HFFc6 (cell line): Measurements from ENCODE around the gene LSM12. TPM values are rescaled to one million over a fixed set of nuclear protein-coding genes. Genes with fewer than 3 reads are reported as not detected.
A peak's percentile ranks its signal among the peaks of the same experiment; 100 is the strongest.
"Not testable (repeated sequence)": the region's sequence is repeated elsewhere in the genome, so short reads cannot be mapped to it uniquely, and the experiment has no call there.

Experiments
- DNase-seq: peaks from one replicate; pipeline ENCODE4 v3.0.0-alpha.2; 2018
- H3K27ac Mint-ChIP-seq: 2 replicates; pipeline ENCODE4 v1.8.0; 2020; ENCODE audit warnings: mild to moderate bottlenecking, mixed read lengths
- H3K27me3 Mint-ChIP-seq: 2 replicates; pipeline ENCODE4 v1.8.0; 2021; ENCODE audit warnings: mild to moderate bottlenecking, moderate library complexity, mixed read lengths; ENCODE audit not compliant: insufficient read depth
- H3K36me3 Mint-ChIP-seq: 2 replicates; pipeline ENCODE4 v1.8.0; 2021; ENCODE audit warnings: low read depth, mixed read lengths
- H3K4me1 Mint-ChIP-seq: 2 replicates; pipeline ENCODE4 v1.8.0; 2020; ENCODE audit warnings: low read depth, mixed read lengths
- H3K4me3 Mint-ChIP-seq: 2 replicates; pipeline ENCODE4 v1.8.0; 2020; ENCODE audit warnings: mild to moderate bottlenecking, moderate library complexity, mixed read lengths
- H3K9me3 Mint-ChIP-seq: 2 replicates; pipeline ENCODE4 v1.8.0; 2020; ENCODE audit warnings: mild to moderate bottlenecking, mixed read lengths
- CTCF ChIP-seq: fragments of 200-600 bp; sonication (generic); IDR thresholded peaks from 2 replicates; pipeline ENCODE4 v1.5.0; 2021; ENCODE audit warnings: antibody characterized with exemption, mild to moderate bottlenecking
- total RNA-seq, 6 experiments: library from RNA; stranded (reverse); fragmentation: NEBNext Ultra II Directional; extraction: Animal tissue kit (Norgen Biotek cat#: 25700); gene quantifications; 2 replicates in 1 of 6; 3 replicates in 5 of 6; pipeline ENCODE4 v1.2.3, GENCODE V29; 2021

Gene LSM12
- total RNA-seq, 6 experiments from 2014 or later = 86.6 to 101 (median 94.5) TPM

DNA sequence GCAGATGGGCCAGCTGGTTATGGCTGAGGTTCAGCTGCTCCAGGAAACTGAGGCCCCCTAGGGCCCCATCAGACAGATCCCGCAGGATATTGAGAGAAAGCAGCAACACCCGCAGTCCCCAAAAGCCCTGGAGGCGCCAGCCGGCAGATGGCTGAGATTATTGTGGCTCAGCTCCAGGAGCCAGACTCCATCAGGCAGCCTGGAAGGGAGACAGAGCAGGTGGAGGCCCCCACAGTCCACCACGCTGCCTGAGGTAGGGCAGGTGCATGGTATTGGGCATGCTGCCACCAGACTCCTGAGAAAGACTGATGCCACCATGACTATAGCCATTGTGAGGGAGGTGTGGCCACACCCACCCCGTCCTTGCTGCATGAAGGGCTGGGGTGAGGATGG lies 42.2 kb downstream of the LSM12 start:
- Mint-ChIP-seq H3K36me3 (peaks cover 12% of the 10 kb centered on the region), H3K9me3 (no peaks in the 10 kb centered on the region), H3K4me3 (no peak overlapping the region), H3K27me3 (peaks cover 4% of the 10 kb centered on the region), H3K4me1 (no peaks in the 10 kb centered on the region), H3K27ac (no peak overlapping the region)
- no peak for TF ChIP-seq CTCF
- no peak for DNase-seq

- no peak for DNase-seq
- peaks cover 4% of the 10 kb centered on the region for H3K27me3 Mint-ChIP-seq
- peaks cover 8% of the 10 kb centered on the region; the same call in 1 of the 2 replicates for H3K36me3 Mint-ChIP-seq
- H3K4me1 Mint-ChIP-seq = no peaks in the 10 kb centered on the region
- H3K4me3 Mint-ChIP-seq = no peak overlapping the region
- no peak for TF ChIP-seq CTCF
- H3K9me3 Mint-ChIP-seq = no peaks in the 10 kb centered on the region
- H3K27ac Mint-ChIP-seq = peak overlapping the region; percentile 51; the same call in 1 of the 2 replicates
Measured at GRCh38 chr17:44023545-44024270, 42.8 kb downstream of the LSM12 start.

- TF ChIP-seq CTCF = no peak
- no peaks in the 10 kb centered on the region for H3K4me1 Mint-ChIP-seq
- H3K27ac Mint-ChIP-seq = no peak overlapping the region
- H3K36me3 Mint-ChIP-seq = peaks cover 8% of the 10 kb centered on the region; the same call in 1 of the 2 replicates
- no peak for DNase-seq
- H3K4me3 Mint-ChIP-seq = no peak overlapping the region
- peaks cover 4% of the 10 kb centered on the region for H3K27me3 Mint-ChIP-seq
- H3K9me3 Mint-ChIP-seq = no peaks in the 10 kb centered on the region
Measured at GRCh38 chr17:44022246-44022645, 44.2 kb downstream of the LSM12 start.

GRCh38 chr17:44021227-44021626 lies 45.2 kb downstream of the LSM12 start:
- H3K9me3 Mint-ChIP-seq, H3K4me1 Mint-ChIP-seq, H3K27ac Mint-ChIP-seq, DNase-seq, H3K4me3 Mint-ChIP-seq, H3K27me3 Mint-ChIP-seq: not testable (repeated sequence)
- H3K36me3 Mint-ChIP-seq = peaks cover 12% of the 10 kb centered on the region

DNA sequence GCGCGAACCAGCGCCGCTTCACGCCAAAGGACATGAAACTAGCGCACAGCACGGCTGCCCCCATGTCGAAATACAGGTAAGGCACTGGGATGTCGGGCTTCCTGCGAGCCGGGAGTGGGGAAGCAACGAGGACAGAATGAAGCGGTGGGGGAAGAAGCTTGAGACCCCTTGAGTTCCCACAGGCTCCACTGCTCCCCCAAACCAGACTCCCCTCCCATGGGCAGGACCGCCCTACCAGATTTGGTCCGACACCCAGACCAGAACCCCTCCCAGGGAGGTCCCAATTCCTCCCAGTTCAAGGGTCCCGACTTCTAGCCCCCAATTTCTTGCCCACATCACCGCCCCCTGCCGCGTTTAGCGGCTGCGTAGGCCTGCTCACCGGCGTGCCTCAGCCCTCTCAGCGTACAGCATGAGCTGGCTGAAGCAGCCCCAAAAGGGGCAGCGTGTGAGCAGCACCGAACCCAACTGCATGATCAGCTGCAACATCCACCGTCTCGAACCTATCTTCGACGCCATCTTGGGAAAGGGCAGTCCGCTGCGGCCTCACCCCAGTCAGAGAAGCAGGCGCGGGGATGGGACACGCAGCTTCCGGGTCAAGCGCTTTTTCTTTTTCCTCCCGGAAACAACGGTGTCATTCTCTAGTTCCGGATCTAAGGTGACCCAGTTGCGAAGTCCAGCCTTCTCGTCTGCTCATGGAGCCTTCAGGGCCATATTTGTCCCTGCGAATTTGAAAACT lies 51.9 kb downstream of the LSM12 start, which contains the start of gene TMEM101:
Gene TMEM101 (minus strand): TSS at position 527 of the 736 bp plus-strand sequence. CDS start 11 bp downstream, at position 516.
- Mint-ChIP-seq H3K4me1 (peaks cover 33% of the 10 kb centered on the region), H3K27ac (peak within 1 kb of the TSS; percentile 95), H3K36me3 (peaks cover 15% of the 10 kb centered on the region), H3K27me3 (peaks cover 3% of the 10 kb centered on the region), H3K4me3 (peak within 1 kb of the TSS; percentile 99), H3K9me3 (no peaks in the 10 kb centered on the region)
- DNase-seq = peak; percentile 92
- no peak for TF ChIP-seq CTCF

DNA sequence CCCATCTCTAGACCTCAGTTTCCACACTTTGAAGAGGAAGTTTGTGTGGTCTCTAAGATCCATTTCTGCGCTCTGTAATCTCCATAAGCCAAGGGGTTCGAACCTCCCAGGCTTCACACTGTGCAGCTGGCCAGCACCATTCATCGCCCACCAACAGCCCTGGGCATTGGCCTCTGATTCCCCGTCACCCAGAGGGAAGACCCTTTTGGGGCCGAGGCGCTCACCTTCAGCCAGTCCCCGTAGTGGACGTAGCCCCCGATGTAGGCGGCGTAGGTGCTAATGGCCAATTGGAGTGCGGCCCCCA lies 52.4 kb downstream of the LSM12 start:
- Mint-ChIP-seq H3K4me3 (peak overlapping the region; percentile 99), H3K36me3 (peaks cover 18% of the 10 kb centered on the region)
- no peak for DNase-seq

More for the DNA sequence above, 52.4 kb downstream of the LSM12 start:
- no peaks in the 10 kb centered on the region for H3K9me3 Mint-ChIP-seq
- peaks cover 3% of the 10 kb centered on the region for H3K27me3 Mint-ChIP-seq
- TF ChIP-seq CTCF = no peak
- H3K4me1 Mint-ChIP-seq = peaks cover 39% of the 10 kb centered on the region
- peak overlapping the region; percentile 95 for H3K27ac Mint-ChIP-seq
